Fibroblast of skin of left quadriceps (primary cell): ENCODE data around the gene CZIB.
"Not testable (repeated sequence)": the region's sequence is repeated elsewhere in the genome, so short reads cannot be mapped to it uniquely, and the experiment has no call there.

Experiments
- DNase-seq, 2 experiments: peaks; one replicate each; pipeline ENCODE4 v3.0.0-alpha.2; 2013; ENCODE audit warnings: low read depth in 2 of 2

The CZIB gene

GRCh38 chr1:53189061-53189460 lies 31.4 kb downstream of the CZIB start:
- no peak for DNase-seq

- no peak for DNase-seq
Measured at GRCh38 chr1:53188099-53188498, 32.3 kb downstream of the CZIB start.

- no peak for DNase-seq
Measured at GRCh38 chr1:53187401-53187800, 33.0 kb downstream of the CZIB start.

- no peak for DNase-seq
Measured at GRCh38 chr1:53186533-53186932, 33.9 kb downstream of the CZIB start.

- DNase-seq = not testable (repeated sequence)
Measured at GRCh38 chr1:53185955-53186297, 34.5 kb downstream of the CZIB start.

GRCh38 chr1:53183095-53183990 lies 37.1 kb downstream of the CZIB start:
- DNase-seq = no peak

- no peak for DNase-seq
Measured at GRCh38 chr1:53182716-53183094, 37.7 kb downstream of the CZIB start.

GRCh38 chr1:53182111-53182593 lies 38.3 kb downstream of the CZIB start:
- peak; percentile 56 to 58 for DNase-seq

GRCh38 chr1:53180951-53181350 lies 39.5 kb downstream of the CZIB start:
- no peak for DNase-seq

GRCh38 chr1:53180226-53180625 lies 40.2 kb downstream of the CZIB start:
- no peak for DNase-seq

- DNase-seq = no peak
Measured at GRCh38 chr1:53176452-53177208, 43.8 kb downstream of the CZIB start.

- no peak for DNase-seq
Measured at GRCh38 chr1:53174971-53175913, 45.2 kb downstream of the CZIB start.

- no peak for DNase-seq
Measured at GRCh38 chr1:53172426-53173128, 47.9 kb downstream of the CZIB start.

- no peak for DNase-seq
Measured at GRCh38 chr1:53166912-53167311, 53.5 kb downstream of the CZIB start.

- no peak for DNase-seq
Measured at GRCh38 chr1:53166366-53166765, 54.1 kb downstream of the CZIB start.

- no peak for DNase-seq
Measured at GRCh38 chr1:53165408-53165961, 54.9 kb downstream of the CZIB start.
